Measurements from ENCODE around the gene STX5.
A peak's percentile ranks its signal among the peaks of the same experiment; 100 is the strongest.

STX5 gene

GRCh38 chr11:62792202-62792575, 39.7 kb downstream of the STX5 start:
- Histone ChIP-seq H3K36me3 (ENCODE audit: insufficient read depth) (no peaks in the 10 kb centered on the region; the same call in 1 of the 2 replicates), H3K79me2 (ENCODE audit: insufficient read depth, low read depth) (peaks cover 44% of the 10 kb centered on the region), H3K9ac (no peak overlapping the region), H3K27me3 (ENCODE audit: insufficient read depth, low read depth) (no peaks in the 10 kb centered on the region), H3K4me3 (IDR thresholded peaks at IDR 0.05; ENCODE audit: insufficient read depth, low read depth, low read length) (peak overlapping the region; percentile 48), H2AFZ (ENCODE audit: low read depth) (no peak overlapping the region; the same call in 1 of the 2 replicates), H3K4me1 (ENCODE audit: low read depth, poor library complexity, severe bottlenecking) (peaks cover 26% of the 10 kb centered on the region), H4K20me1 (ENCODE audit: insufficient read depth) (no peaks in the 10 kb centered on the region), H3K4me2 (peak overlapping the region; percentile 88), H3K27ac (peak overlapping the region; percentile 43; the same call in 1 of the 2 replicates)
- TF ChIP-seq CTCF (conservative IDR thresholded peaks at IDR 0.05; ENCODE audit: low read depth, low read length): 0 out of 2 replicates have a peak, but pooled peaks have one; percentile 3

GRCh38 chr11:62791501-62792201, 40.2 kb downstream of the STX5 start, which contains the start of gene TMEM223:
TMEM223 (minus strand) TSS chr11:62792006; CDS start chr11:62791994, 12 bp downstream.
- TF ChIP-seq CTCF (conservative IDR thresholded peaks at IDR 0.05; ENCODE audit: low read depth, low read length): 0 out of 2 replicates have a peak, but pooled peaks have one; percentile 20
- H3K27ac ChIP-seq: peak within 1 kb of the TSS; percentile 43
- peaks cover 46% of the 10 kb centered on the region for H3K79me2 ChIP-seq (ENCODE audit: insufficient read depth, low read depth)
- no peaks in the 10 kb centered on the region for H4K20me1 ChIP-seq (ENCODE audit: insufficient read depth)
- H3K36me3 ChIP-seq (ENCODE audit: insufficient read depth): no peaks in the 10 kb centered on the region; the same call in 1 of the 2 replicates
- no peaks in the 10 kb centered on the region for H3K27me3 ChIP-seq (ENCODE audit: insufficient read depth, low read depth)
- peak within 1 kb of the TSS; percentile 68 for H3K9ac ChIP-seq
- peaks cover 26% of the 10 kb centered on the region for H3K4me1 ChIP-seq (ENCODE audit: low read depth, poor library complexity, severe bottlenecking)
- peak within 1 kb of the TSS; percentile 55 for H2AFZ ChIP-seq (ENCODE audit: low read depth)
- H3K4me3 ChIP-seq (IDR thresholded peaks at IDR 0.05; ENCODE audit: insufficient read depth, low read depth, low read length): peak within 1 kb of the TSS; percentile 48
- H3K4me2 ChIP-seq: peak within 1 kb of the TSS; percentile 88

- Histone ChIP-seq H3K4me2 (no peak overlapping the region), H3K27me3 (ENCODE audit: insufficient read depth, low read depth) (no peaks in the 10 kb centered on the region), H3K79me2 (ENCODE audit: insufficient read depth, low read depth) (peaks cover 46% of the 10 kb centered on the region), H3K36me3 (ENCODE audit: insufficient read depth) (no peaks in the 10 kb centered on the region), H3K4me3 (IDR thresholded peaks at IDR 0.05; ENCODE audit: insufficient read depth, low read depth, low read length) (no peak overlapping the region), H4K20me1 (ENCODE audit: insufficient read depth) (no peaks in the 10 kb centered on the region), H3K9ac (no peak overlapping the region), H3K27ac (no peak overlapping the region), H2AFZ (ENCODE audit: low read depth) (no peak overlapping the region), H3K4me1 (ENCODE audit: low read depth, poor library complexity, severe bottlenecking) (peaks cover 36% of the 10 kb centered on the region)
- TF ChIP-seq CTCF (conservative IDR thresholded peaks at IDR 0.05; ENCODE audit: low read depth, low read length): no peak
These were observed 42.3 kb downstream of the STX5 start for GRCh38 chr11:62789576-62789975.

GRCh38 chr11:62788991-62789390, 42.9 kb downstream of the STX5 start:
- Histone ChIP-seq H3K27me3 (ENCODE audit: insufficient read depth, low read depth) (no peaks in the 10 kb centered on the region), H3K36me3 (ENCODE audit: insufficient read depth) (no peaks in the 10 kb centered on the region), H3K27ac (no peak overlapping the region), H3K4me2 (no peak overlapping the region; the same call in 1 of the 2 replicates), H3K4me1 (ENCODE audit: low read depth, poor library complexity, severe bottlenecking) (peaks cover 36% of the 10 kb centered on the region), H3K9ac (no peak overlapping the region), H4K20me1 (ENCODE audit: insufficient read depth) (no peaks in the 10 kb centered on the region), H3K4me3 (IDR thresholded peaks at IDR 0.05; ENCODE audit: insufficient read depth, low read depth, low read length) (no peak overlapping the region), H3K79me2 (ENCODE audit: insufficient read depth, low read depth) (peaks cover 46% of the 10 kb centered on the region), H2AFZ (ENCODE audit: low read depth) (no peak overlapping the region)
- TF ChIP-seq CTCF (conservative IDR thresholded peaks at IDR 0.05; ENCODE audit: low read depth, low read length): no peak
